SK-N-MC (cell line): Measurements from ENCODE around the gene SH3PXD2A.

ENCODE experiments used
- EZH2 ChIP-seq: fragments of 200-600 bp; sonication (generic); IDR thresholded peaks from one replicate; pipeline ENCODE4 v1.6.1; 2017; ENCODE audit warnings: antibody characterized with exemption
- POLR2AphosphoS5 ChIP-seq: IDR thresholded peaks from 2 replicates; pipeline ENCODE4 v1.6.1; 2012; ENCODE audit warnings: mild to moderate bottlenecking, low read depth, low read length, borderline replicate concordance

- no peak for TF ChIP-seq POLR2AphosphoS5
- no peak for TF ChIP-seq EZH2
Measured at GRCh38 chr10:103637927-103638557, 217.3 kb downstream of the SH3PXD2A start.
